Activated CD4-positive, alpha-beta T cell treated with anti-CD3 and anti-CD28 coated beads, Interleukin-2, Interleukin-4, amounts not matched to agents 100 ng/mL and 50 ng/mL, durations not matched to agents 16 hours and 8 hours (primary cell): ENCODE results near the gene PRIMPOL.
"Not testable (repeated sequence)": the region's sequence is repeated elsewhere in the genome, so short reads cannot be mapped to it uniquely, and the experiment has no call there.

Source experiments
- DNase-seq: peaks from one replicate; pipeline ENCODE4 v3.0.0-alpha.2; 2020; ENCODE audit warnings: low spot score

Gene PRIMPOL

DNA sequence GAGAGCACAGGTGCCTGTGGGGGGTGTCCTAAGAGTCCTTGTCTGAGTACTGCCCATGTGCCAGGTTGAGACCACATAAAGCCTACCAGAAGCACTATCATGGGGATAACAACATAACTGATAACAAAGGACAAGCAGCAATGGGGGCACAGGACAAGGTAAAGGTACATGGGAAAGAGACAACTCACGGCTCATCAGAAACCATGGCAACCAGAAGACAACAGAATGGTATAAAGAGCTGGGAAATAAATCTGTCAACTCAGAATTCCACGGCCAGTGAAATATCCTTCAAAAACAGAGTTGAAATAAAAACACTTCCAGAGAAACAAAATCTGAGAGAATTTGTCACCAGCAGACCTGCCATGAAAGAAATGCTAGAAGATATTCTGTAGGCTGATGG, 64.3 kb downstream of the PRIMPOL start:
- DNase-seq: no peak

DNA sequence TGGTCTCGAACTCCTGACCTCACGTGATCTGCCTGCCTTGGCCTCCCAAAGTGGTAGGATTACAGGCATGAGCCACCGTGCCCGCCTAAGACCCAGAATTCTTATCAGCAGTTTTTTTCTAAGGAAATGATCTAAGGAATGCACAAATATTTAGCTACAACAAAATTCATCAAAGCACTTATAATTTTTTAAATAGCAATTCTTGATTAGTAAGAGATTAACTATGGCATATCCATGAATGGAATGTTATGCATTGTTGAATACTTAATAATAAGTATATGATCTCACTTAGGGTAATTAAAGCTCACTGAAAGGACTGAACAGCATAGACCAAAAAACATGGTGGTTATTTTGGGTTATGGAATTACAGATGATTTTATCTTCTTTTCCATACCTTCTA, 66.0 kb downstream of the PRIMPOL start:
- DNase-seq: no peak

DNA sequence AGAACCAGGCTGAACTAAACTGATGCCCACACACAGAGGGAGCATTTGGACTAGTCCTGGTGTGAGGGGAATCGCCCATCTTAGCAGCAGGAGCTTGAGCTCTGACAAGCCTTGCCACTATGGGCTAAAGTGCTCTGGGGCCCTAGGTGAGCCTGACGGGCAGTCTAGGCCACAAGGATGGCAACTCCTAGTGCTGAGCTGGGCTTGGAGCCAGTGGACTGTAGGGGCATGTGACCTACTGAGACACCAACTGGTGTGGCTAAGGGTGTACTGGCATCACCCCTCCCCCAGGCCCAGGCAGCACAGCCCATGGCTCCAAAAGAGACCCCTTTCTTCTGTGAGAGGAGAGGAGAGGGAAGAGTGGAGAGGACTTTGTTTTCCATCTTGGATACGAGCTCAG, 69.9 kb downstream of the PRIMPOL start:
- DNase-seq: no peak

DNA sequence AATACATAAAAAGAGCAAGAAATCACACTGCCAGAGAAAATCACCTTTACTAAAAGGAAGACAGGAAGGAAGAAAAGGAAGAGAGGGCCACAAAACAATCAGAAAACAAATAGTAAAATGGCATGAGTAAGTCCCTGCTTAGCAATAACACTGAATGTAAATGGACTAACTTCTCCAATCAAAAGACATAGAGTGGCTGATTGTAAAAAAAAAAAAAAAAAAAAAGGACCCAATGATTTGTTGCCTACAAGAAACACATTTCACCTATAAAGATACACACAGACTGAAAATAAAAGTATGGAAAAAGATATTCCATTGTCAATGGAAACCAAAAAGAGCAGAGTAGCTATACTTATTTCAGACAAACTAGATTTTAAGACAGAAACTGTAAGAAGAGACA, 71.7 kb downstream of the PRIMPOL start:
- no peak for DNase-seq

DNA sequence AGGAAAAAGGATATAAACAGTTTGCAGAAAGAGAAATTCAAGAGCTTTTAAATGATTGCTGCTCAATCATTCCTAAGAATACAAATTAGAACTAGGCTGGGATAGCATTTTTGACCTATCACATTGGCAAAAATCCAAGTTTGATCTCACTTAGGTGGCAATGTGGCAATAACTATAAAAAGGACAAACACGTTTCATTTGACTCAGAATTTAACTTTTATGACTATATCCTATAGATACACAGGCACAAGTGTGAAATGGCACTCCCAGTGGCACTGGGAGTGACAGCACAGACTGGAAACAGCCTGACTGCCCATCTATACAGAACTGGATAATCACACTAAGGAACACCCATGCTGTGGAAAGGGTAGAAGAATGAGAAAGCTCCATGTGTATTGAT, 73.3 kb downstream of the PRIMPOL start:
- no peak for DNase-seq

DNA sequence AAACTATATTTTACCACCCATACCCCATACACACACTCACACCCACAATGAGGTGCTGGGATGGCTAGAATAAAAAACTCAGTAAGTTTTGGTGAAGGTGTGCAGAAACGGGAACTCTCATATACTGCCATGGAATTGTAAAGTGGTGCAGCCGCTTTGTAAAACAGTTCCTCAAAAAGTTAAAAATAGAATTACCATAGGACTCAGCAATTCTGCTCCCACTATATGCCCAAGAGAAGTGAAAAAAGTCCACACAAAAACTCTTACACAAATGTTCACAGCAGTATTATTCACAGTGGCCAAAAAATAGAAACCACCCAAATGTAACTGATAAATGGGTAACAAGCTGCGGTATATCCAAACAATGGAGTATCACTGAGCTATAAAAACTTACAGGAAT, 77.9 kb downstream of the PRIMPOL start:
- no peak for DNase-seq

DNA sequence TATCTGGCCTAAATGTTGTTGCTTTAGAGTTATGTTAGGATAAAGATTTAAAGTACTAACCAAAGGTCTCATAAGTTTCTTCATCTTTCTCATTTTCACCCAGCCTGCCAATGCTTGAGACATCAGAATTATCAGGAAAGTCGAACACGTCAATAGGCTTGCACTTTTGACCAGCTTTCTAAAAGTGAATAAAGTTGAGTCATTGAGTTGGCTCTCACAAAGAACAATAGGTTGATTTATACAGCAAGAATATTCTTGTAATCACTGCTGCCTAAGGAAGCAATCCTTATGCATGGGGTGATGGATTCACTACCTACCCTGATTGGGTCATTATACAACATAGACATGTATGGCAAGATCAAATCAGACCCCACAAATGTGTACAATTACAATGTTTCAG, 79.3 kb downstream of the PRIMPOL start:
- DNase-seq: no peak

DNA sequence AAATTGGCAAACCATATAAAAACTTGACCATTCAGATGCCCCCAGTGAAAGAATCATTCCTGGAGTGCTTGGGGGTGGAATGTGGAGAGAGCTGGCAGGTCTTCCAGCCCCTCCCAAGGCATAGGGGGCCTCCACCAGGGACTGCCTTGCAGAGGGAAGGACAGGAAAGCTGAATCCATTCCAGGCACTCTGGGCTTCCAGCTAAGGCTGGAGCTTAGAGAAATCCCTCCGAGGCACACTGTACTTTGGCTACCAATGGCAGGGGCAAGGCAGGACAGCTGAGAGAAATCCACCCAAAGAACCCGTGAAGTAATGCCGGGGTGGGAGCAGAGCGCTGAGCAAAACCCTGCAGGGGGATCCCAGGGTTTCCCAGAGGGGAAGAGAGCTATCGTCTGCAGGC, 80.4 kb downstream of the PRIMPOL start:
- DNase-seq: no peak

DNA sequence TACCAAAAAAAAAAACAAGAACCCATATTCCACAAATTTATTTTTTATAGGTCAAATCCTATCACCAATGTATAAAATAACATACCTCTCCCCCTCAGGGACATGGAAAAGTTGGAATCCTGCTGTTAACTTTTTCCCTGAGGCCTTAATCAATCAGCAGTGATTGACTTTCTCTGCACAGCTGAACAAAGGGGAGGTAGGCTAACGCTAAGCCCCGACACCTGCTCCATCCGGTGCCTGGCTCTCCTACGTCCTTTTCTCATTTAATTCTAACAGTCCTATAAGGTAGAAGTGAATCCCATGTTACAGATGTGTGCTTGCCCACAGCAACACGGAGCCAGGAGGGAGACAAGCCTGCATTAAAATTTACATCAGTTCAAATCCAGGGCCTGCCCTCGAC, 81.5 kb downstream of the PRIMPOL start:
- DNase-seq: no peak

DNA sequence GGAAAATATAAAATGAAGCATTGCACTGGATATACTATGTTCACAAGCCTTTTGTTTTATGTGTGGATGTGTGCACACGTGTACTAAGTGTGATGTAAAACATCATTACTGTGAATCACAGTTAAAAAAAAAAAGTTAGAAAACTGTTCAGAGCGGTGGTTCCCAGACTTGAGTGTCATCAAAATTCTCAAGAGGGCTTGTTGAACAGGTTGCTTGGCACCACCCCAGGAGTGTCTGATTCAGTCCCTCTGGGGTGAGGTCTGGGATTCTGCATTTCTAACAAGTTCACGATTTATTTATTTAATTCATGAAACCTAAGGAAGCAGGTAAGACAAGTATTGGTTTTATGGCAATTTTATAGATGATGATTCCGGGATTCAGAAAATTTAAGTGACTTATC, 82.6 kb downstream of the PRIMPOL start:
- no peak for DNase-seq

DNA sequence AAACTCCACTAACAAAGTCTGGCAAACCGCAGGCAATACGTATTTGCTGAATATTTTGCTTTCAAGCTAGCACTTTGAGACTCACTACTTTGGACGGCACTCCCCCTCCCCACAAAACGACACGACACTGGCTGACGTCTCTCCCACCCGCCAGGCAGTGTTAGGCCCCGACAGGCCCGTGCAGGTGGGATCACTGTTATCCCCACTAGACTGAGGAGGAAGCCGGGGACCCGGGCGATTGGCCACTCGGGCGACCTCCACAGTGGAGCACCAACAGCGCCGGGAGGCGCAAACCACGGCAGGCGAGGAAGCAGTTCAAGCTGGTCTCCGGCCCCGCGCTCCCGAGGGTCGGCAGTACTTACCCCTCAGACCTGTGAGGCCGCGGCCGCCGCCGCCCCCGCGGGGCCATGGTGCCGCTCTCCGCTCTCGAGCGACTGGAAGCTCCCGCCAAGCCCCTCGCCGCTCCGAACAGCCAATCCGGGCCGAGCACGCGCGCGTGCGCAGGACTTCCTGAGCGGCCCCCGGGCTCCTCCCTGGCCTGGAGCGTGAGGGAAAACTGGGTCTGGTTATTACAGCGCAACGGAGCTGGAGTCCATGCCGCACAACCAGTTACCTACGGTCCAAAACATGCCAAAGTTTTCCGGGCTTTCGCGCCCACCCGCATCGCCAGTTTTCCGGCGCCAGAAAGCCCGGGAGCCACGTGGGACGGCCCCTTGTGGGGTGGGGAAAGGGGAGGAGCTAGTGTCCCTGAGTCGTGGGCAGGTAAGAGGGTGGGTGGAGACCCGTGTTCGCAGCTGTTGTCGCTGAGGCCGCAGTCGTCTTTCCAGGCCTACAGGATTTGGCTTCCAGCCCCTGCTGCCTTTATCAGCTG, 84.4 kb downstream of the PRIMPOL start, which contains the start of gene CENPU:
Gene CENPU, minus strand, starts transcription at position 443 of the 871 bp plus-strand sequence. Its CDS starts 34 bp downstream, at position 409.
- peak; percentile 97 for DNase-seq

DNA sequence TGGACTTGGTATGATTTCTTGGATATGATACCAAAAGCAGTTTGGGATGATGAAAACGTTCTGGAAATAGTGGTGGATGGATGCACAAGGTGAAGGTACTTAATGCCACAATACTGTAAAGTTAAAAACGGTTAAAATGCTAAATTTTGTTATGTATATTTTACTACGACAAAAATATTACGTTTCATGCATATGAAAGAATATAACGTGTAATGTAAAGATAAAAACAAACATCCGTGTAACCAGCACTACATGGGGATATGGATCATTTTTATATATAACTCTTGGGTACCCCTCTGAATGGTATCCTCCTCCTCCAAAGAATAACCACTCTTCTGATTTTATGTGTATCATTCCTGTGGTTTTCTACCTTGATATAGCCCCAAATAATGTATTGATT, 85.2 kb downstream of the PRIMPOL start:
- DNase-seq: no peak

DNA sequence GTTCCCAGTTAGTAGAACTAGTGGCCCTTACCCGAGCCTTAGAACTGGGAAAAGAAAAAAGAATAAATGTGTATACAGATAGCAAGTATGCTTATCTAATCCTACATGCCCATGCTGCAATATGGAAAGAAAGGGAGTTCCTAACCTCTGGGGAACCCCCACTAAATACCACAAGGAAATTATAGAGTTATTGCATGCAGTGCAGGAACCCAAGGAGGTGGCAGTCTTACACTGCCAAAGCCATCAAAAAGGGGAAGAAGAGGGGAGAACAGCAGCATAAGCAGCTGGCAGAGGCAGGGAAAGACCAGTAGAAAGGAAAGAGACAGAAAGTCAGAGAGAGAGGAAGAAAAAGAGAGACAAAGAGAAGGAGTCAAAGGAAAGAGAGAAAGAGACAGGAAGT, 90.0 kb downstream of the PRIMPOL start:
- not testable (repeated sequence) for DNase-seq

DNA sequence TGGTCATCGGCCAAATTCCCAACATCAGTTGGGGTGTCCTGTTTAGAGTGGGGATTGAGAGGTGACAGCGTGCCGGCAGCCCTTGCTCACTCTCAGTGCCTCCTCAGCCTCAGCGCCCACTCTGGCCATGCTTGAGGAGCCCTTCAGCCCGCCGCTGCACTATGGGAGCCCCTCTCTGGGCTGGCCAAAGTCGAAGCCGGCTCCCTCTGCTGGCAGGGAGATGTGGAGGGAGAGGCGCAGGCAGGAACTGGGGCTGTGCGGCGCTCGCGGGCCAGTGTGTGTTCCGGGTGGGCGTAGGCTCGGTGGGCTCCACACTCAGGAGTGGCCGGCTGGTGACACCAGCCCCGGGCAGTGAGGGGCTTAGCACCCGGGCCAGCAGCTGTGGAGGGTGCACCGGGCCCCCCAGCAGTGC, 91.4 kb downstream of the PRIMPOL start:
- no peak for DNase-seq

DNA sequence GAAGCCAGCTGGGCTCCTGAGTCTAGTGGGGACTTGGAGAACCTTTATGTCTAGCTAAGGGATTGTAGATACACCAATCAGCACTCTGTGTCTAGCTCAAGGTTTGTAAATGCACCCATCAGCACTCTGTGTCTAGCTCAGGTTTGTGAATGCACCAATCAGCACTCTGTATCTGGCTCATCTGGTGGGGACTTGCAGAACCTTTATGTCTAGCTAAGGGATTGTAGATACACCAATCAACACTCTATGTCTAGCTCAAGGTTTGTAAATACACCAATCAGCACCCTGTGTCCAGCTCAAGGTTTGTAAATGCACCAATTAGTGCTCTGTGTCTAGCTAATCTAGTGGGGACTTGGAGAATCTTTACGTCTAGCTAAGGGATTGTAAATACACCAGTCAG, 92.1 kb downstream of the PRIMPOL start:
- DNase-seq: not testable (repeated sequence)

DNA sequence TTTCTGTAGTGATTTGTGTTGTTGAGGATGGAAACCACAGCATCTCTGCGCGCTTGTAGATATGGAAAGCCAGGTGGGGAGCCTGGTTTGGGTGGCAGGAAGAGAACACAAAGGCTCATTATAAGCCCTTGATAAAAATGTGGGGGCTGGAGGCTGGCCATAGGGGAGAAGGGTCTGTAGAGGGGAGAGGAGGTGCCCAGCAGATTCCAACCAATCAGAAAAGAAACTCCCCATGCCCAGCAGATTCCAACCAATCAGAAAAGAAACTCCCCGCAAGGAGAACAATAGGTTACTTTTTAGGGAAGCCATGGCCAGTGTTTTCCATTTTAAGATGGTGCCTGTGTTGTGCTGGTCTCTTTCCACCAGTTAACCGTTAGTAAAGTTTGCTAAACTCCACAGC, 94.1 kb downstream of the PRIMPOL start:
- no peak for DNase-seq

DNA sequence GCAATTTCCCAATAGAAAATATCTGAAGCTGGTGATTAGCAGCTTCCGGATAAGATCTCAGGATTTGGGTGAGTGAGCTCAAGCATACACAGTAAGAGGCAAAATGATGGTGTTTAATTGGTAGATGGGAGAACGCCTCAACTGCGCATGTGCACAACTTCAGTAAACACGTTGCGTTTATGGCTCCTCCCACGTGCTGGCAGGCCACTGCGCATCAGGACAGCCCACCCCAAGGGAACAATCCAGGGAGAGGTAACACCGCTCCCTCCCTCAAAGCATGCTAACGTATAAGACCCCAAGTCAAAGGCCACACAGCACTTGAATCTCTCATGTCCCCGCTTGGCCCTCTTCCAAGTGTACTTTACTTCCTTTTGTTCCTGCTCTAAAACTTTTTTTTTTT, 94.7 kb downstream of the PRIMPOL start:
- no peak for DNase-seq
